ENCODE results near the gene FLOT2.
"Not testable (repeated sequence)": the region's sequence is repeated elsewhere in the genome, so short reads cannot be mapped to it uniquely, and the experiment has no call there.

FLOT2 gene, protein sequence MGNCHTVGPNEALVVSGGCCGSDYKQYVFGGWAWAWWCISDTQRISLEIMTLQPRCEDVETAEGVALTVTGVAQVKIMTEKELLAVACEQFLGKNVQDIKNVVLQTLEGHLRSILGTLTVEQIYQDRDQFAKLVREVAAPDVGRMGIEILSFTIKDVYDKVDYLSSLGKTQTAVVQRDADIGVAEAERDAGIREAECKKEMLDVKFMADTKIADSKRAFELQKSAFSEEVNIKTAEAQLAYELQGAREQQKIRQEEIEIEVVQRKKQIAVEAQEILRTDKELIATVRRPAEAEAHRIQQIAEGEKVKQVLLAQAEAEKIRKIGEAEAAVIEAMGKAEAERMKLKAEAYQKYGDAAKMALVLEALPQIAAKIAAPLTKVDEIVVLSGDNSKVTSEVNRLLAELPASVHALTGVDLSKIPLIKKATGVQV

DNA sequence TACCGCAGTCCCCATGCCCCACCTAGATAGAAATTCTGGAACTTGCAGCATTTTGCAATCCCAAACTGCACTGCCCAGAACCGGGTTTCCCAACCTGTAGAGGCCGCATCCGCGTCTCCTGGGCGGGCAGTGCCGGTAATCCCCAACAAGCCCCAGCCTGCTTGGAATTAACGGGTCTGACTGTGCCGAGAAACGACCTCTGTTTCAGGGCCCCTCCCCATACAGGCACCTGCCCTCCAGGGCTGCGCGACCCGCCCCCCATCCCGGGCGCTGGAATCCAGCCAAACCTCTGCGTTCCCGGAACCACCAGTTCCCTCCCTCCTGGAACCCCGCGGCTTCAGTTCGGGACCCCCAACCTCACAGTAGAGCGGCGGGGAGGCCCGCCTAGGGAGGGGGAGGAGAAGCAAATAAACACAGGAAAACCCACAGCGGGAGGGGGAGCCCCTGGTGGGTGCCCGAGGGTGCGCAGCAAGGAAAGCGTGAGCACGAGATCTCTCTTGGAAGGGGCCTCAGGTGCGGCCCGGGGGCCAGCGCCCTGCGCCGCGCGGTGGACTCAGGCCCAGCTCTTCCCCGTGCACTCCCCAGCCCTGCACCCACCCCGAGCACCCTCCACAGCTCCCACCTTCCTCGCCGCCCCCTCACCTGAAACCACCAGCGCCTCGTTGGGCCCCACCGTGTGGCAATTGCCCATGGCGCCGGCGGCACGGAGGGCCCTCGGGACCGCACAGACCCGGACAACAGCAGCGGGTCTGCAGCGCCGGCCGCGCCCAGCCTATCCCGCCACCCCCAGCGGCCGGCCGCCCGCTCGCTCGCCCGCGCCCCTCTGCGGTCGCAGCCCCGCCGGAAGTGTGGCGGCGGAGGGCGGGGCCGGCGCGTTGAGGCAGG, at the start of gene FLOT2:
TSS of gene FLOT2 (minus strand) at position 850 of the 885 bp plus-strand sequence. CDS start at position 691, 159 bp downstream.
- DNase-seq, result no peak

DNA sequence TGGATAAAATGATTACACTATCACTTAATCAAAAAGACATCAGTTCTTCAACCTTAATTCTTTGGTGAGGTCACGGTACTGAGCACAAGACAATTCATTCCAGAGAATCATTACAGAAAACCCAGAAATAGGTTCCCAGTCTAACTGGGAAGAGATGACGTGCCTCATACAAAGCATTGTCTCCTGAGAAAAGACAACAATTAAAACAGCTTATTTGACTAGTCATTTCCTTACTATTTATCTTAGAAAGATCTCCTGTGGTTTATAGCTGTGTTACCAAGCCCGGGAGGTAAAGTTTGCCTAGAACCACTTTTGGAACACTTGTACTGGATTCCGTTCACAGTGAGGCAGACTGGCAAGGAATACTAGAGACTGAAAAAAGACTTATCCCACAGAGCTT, 48.7 kb upstream of the FLOT2 start:
- no peak for DNase-seq

DNA sequence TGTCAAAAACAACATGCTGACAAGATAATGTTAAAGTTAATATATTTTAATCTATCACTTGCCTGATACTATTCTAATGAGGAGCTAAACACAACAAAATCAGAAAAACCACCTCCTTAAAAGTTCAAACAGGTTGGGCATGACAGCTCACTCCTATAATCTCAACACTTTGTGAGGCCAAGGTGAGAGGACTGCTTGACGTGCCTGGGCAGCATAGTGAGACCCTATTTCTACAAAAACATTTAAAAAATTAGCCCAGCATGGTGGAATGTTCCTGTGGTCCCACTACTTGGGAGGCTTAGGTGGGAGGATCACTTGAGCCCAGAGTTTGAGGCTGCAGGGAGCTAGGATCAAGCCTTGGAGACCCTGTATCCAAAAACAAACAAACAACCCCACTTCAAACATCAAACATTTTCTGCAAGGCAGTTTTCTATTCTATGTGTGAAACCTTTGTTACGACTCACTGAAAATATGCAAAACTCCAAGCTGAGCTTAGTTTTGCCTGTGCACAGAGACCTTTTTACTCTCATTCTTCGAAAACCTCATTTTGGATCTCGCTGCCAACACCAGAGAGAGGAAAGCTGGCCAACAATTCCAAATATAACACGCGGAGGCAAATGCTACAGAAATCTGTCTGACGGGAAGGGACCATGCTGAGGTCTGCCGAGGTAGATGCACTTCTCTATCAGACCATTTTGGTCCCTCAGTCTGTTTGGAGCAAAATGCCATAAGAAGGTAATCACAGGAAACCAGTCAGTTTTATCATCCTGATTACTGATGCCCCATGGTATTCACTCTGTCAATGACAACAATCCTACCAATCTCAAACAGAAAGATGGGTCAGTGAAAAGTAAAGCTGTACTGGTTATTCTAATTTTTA, 47.6 kb upstream of the FLOT2 start:
- DNase-seq, result no peak

DNA sequence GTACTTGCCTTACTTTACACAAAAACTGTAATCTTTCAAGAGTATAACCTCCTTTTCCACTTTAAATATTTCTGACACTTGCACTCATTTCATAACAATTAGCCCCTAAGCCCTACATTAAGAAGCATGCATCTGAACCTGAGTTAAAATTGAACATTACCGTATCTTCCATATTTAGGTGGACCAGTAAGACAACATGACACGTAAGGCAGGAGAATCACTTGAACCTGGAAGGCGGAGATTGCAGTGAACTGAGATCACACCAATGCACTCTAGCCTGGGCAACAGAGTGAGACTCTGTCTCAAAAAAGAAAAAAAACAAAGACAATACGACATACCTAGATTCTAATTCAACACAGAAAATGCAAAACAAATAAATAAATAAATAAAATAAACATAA, 46.8 kb upstream of the FLOT2 start:
- DNase-seq, result no peak

DNA sequence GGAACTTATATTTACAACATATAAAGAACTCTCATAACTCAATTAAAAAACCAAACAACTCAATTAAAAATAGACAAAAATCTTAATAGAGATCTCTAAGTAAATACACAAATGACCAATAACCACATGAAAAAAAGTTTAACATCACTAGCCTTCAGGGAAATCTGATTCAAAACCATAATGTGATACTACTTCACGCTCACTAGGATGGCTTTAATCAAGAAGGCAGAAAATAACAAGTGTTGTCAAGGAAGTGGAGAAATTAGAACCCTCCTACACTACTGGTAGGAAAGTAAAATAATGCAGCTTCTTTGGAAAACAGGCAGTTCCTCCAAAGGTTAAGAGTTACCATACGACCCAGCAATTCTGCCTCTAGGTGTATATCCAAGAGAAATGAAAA, 45.4 kb upstream of the FLOT2 start:
- DNase-seq, result no peak

DNA sequence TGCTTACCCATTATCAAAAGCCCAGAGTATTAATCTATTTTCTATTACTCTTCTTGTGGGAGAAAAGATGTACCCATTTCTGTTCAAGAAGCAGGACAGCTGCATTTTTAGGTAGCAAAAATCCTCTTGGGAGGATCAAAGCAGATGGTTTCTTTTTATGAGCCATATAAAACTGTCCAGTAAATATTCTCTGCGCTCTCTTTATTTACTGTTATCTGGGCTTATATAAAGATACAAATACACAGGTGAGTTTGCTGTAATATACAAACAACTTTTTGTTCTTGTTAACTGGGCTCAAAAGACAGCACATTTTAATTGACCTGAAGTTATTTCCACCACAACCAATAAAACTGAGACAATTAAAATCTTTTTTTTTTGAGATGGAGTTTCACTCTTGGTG, 43.7 kb upstream of the FLOT2 start:
- DNase-seq, result no peak

DNA sequence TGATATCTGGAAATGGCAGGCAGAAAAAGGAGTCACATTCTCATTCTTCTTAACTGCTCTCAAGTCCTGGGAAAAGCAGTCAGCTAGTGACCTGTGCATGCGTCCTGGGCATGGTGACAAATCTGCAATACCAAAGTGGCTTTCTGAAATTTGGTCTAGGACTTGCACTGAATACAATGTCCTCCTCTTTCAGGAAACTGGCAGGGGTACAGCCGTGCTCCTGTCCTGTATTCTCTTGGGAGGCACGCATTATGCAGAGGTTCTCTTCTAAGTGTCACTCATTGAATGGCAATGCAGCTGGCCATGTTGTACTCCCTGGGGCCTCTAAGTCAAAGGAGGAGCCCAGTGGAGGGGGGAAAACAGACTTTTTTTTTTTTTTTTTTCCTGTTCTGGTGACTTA, 43.1 kb upstream of the FLOT2 start:
- DNase-seq, result peak; percentile 76

DNA sequence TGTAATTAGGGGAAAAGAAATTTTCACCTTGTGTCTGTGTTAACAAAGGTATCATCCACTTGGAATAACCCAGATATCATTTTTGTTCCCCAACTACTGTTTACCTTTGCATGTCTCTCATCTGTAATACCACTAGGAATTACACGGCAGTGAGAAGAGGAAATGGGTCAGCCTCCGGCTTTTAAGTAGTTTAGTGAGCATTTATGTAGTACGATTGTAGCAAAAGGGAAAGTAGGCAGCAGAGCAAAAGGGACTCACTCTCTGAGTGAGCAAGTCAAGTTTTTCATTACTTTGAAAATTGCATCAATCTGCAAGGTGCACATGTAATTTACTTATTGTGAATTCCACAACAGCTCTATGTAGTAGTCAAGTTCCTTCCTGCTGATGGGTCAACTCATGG, 42.6 kb upstream of the FLOT2 start:
- DNase-seq, result no peak

DNA sequence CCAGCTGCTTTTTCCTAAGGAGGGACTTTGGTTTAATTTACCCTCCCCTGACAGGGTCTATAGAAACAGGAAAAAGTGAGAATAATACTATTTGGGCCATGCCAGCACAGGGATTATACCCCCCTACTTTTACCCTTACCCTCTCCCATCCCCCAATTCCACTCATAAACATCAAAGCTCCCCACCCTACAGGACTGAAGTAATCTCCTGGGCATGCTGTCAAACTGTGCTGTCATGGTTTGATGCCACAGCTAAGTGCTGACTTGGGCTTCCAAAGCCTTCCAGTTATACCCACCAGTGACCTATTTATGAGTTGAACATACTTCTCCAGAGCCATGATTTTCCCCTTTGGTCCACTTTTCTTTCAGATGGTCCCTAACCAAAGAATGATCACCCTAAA, 41.0 kb upstream of the FLOT2 start:
- no peak for DNase-seq

DNA sequence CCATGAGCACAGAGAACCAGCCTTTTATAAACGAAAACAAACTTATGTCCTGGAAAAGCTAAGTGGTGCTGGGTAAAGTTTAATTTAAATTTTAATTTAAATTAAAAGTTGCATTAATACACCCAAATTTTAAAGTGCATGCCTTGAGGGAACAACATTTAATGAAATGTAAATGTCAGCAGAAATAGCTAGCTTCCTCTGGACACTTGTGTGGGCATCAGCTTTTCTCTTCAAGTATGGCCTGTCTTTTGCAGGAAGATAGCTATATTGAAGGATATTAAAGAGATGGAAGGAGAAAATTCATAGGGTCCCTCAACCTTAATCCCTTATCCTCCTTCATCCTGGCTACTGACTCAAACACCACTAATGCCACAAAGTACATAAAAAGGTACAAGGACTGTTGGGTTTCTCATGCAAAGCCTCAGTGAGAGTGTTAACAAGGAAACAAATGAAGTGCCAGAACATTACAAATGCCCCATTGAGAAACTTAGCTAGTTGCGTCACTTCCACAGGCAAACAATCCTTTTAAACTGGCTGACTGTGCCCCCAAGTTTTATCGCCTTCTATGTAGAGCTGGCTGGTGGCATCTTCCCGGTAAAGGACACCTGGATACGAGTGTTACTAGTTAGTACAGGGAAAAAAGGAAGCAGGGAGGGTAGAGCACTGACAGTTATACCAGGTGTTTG, 39.7 kb upstream of the FLOT2 start:
- DNase-seq, result no peak

DNA sequence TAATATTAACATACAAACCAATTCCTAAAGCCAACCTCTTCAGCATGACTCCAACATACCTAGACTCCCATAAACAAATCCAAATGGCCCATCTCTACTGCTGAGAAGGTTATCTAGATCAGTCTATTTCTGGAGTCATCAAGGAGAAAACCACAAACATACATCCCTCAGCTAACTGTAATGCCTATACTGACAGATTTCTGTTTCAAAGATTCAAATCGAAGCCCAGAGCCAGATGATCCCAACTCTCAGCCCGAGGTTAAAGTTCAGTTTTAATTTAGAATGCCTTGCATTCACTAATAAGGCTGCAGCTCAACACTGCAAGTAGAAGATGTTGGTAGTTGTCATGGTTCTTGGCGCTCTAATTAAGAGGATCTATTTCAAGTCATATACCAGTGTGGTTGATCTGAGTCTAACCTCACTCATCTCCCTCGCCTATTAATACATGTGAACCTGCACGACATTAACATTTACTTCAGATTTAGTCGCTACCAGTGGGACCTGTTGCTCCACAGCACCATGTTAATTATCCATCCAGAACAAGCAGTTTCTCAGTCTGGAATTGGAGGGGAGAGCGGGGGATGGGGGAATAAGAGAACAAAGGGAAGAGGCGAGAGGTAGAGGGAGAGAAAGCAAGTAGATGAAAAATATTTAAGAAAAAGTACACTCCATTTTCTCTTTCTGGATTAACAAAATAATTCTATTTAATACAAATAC, 38.4 kb upstream of the FLOT2 start:
- DNase-seq, result no peak

DNA sequence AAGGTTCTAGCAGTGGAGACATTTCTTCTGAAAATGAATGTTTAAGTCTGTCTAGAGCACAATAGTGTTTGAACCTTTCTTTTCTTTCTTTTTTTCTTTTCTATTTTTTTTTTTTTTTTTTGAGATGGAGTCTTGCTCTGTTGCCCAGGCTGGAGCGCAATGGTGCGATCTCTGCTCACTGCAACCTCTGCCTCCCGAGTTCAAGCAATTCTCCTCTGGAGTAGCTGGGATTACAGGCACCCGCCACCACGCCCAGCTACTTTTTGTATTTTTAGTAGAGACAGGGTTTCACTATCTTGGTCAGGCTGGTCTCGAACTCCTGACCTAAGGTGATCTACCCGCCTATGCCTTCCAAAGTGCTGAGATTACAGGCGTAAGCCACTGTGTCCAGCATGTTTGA, 37.0 kb upstream of the FLOT2 start:
- not testable (repeated sequence) for DNase-seq

DNA sequence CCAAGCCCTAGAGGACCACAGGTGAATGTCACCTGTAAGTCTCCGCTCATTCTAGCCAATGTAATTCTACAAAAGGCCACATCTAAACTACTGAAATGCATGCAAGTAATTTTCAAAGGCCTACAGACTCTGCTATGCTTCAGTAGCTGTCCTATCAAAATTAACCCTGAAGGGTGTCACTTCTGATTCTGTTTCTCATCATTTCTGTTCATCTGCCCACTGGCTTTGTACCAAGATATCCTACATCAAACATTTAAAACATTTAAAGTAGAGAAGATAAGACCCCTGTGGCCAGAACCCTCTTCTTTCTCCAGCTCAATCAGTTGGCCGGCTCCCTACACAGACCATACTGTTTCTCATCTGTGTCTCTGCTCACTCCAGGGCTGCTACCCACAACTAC, 32.3 kb upstream of the FLOT2 start:
- no peak for DNase-seq

DNA sequence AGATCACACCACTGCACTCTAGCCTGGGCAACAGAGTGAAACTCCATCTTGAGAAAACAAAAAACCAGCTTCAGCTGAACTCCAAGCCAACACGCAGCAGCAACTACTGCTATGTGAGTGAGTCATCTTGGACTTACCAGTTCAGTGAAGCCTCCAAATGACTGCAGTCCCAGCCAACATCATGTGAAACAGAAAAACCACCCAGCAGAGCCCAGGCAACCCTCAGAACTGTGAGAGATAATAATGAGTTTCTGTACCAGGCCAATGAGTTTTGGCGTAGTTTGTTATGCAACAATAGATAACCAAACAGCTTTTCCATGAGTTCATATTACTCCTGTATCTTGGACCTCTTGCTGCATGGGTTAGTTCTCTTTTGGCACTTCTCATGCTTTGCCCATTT, 30.5 kb upstream of the FLOT2 start:
- no peak for DNase-seq

DNA sequence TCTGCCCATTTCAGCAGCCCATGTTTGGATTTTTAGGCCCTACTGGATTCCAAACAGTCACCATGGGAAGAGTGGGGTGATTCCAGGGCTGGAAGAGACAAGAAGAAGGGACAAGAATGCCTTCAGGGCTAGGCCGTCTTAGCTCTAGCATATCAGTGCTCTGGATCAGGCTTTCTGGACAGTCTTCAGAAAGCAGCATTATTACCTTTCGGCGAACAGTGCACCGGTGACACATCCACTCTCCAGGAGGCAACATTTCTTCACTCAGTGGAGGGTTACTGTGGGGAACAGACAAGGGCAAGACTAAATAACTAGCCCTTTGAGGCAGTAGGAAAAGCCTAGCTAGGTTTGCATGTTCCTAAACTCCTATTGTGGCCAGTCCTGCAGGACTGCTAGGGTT, 29.3 kb upstream of the FLOT2 start:
- no peak for DNase-seq

DNA sequence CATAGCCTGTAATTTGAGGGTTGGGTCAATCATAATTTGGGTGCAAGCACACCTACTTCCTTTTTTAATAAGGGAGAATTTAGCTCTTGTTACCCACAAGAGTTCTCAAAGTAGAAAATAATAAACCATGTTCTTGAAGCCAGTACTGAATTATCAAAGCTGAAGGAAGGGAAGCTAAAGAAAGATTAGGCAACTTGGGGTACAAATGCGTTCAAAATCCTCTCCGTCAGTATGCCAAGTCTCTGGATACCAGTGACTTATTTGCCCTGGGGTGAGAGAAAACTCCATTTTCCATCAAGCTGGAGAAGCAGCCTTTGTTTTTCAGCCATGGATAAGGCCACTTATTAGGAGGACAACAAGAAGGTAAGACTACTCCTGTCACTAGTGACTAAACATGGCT, 28.8 kb upstream of the FLOT2 start:
- no peak for DNase-seq

DNA sequence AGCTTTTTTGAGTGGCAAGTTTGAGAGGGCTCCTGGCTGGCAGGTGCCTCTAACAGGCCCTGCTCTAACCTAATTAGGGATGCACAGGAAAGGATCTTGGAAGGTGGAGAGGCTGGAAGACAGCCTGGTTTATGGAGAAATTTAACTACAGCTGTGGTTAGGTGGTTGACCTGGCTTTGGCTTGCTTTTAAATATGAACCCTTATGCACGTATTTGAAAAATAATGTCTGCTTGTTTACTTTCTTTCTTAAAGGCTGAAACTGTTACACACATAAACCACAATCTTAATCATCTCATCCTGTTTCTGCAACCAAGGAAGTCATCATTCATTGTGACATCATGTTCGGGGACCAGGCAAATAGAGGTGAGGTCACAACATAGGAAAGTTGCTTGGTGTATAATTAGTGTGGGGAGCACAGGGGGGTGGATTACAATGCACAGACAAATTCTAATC, 28.4 kb upstream of the FLOT2 start:
- peak; percentile 23 for DNase-seq

DNA sequence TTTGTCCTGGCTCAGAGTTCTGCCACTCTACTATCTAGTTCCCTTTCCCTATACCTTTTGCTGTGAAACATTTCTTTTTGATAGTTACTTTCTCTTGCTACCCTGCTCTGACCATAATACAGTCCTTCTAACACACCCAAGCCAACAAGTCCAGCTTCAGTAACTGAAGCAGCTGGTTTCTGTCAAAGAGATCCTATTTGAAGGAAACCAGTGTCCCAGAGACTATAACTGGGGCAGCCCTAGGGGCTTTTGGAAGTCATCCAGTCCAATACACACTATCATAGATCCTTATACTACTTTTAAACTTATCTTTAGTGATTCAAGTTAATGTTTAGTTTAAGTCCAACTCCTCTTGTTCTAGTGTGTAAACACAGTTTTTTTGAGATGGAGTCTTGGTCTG, 22.7 kb upstream of the FLOT2 start:
- no peak for DNase-seq

DNA sequence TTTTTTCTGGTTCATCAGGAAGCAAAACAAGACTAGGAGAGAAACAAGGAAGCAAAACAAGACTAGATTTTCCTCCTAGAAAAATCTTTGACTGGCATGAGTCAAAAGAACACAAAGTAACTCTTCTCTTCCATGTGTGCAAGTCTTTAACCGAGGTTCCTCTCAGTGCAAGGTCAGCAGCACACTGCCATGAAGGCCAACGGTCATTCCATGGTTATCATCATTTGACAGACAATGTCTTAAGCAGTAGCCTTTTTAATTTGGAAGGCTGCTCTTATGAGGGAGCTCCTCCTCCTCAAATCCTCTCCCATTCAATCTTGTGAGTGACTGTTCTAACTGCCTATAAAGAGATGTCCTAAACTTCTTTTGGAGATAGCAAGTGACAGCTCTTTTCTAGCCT, 20.8 kb upstream of the FLOT2 start:
- DNase-seq, result no peak

DNA sequence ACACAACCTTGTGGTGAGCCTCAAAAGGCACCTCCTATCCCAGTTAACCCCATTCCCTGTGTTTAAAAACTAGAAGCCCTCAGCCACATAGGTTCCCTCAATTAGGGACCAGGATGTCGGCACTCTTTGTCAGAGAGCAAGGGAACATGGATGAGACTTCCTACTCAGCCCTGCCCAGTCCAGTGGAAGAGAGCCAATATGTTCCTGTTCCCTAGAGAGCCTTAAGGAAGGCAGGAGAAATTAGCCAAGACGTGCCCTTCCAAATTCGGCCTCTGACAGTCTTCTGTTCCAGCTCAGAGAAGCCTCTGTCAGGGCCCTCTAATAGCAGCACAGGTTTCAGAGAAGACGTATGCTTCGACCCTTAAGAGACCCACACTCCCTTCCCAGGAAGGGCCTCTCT, 19.9 kb upstream of the FLOT2 start:
- no peak for DNase-seq

DNA sequence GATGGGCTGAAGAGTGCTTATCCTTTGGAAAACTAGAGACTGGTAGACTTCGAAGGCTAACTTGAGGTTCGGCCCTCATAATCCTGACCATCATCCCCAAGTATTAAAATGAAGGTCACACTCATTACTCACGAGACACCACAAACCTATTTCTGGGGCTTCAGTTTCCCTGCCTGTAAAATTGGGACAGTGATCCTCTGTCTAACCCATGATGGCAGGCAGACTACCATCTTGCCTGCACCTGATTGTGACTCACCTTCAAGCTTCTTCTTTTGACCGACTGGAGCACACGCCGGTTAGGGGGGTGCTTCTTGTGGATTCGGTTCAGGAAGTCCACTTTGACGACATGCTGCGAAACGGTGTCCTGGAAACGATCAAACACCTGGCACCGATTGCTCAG, 19.5 kb upstream of the FLOT2 start:
- no peak for DNase-seq
